GM23338 (cell line): ENCODE data around the gene SYPL1. TPM values are rescaled to one million over a fixed set of nuclear protein-coding genes. Genes with fewer than 3 reads are reported as not detected.

Source experiments
- ATAC-seq: fragments of 200-7000 bp; cut with Tn5 transposase; 3 replicates; pipeline ENCODE4 v1.9.1; 2020
- DNase-seq: peaks from one replicate; pipeline ENCODE4 v3.0.0-alpha.2; 2015; ENCODE audit warnings: low spot score
- H2AFZ ChIP-seq: fragments of 200-600 bp; sonication (generic); 2 replicates; pipeline ENCODE4 v1.8.0; 2016; ENCODE audit warnings: antibody characterized with exemption, mild to moderate bottlenecking, moderate library complexity
- H3F3A ChIP-seq: fragments of 200-600 bp; sonication (generic); replicated peaks from 2 replicates; pipeline ENCODE4 v1.8.0; 2017; ENCODE audit warnings: antibody characterized with exemption, mixed run types, low read depth
- H3K27ac ChIP-seq: fragments of 200-600 bp; sonication (generic); 2 replicates; pipeline ENCODE4 v1.6.1; 2016; ENCODE audit warnings: low read depth
- H3K27me3 ChIP-seq: fragments of 200-600 bp; sonication (generic); 2 replicates; pipeline ENCODE4 v1.8.0; 2016; ENCODE audit warnings: mild to moderate bottlenecking, mixed run types, moderate library complexity; ENCODE audit not compliant: insufficient read depth
- H3K36me3 ChIP-seq: fragments of 200-600 bp; sonication (generic); 2 replicates; pipeline ENCODE4 v1.8.0; 2016; ENCODE audit warnings: mild to moderate bottlenecking; ENCODE audit not compliant: insufficient read depth
- H3K4me1 ChIP-seq: fragments of 200-600 bp; sonication (generic); 2 replicates; pipeline ENCODE4 v1.8.0; 2016; ENCODE audit warnings: mild to moderate bottlenecking, moderate library complexity; ENCODE audit not compliant: insufficient read depth
- H3K4me2 ChIP-seq: fragments of 200-600 bp; sonication (generic); 2 replicates; pipeline ENCODE4 v1.7.1; 2017; ENCODE audit warnings: mixed run types
- H3K4me3 ChIP-seq: fragments of 200-600 bp; sonication (generic); 2 replicates; pipeline ENCODE4 v1.6.1; 2016; ENCODE audit warnings: mixed run types
- H3K79me2 ChIP-seq: fragments of 200-600 bp; sonication (generic); replicated peaks from 2 replicates; pipeline ENCODE4 v1.8.0; 2017; ENCODE audit warnings: mild to moderate bottlenecking; ENCODE audit not compliant: insufficient read depth
- H3K9me2 ChIP-seq: fragments of 200-600 bp; sonication (generic); 2 replicates; pipeline ENCODE4 v1.8.0; 2017; ENCODE audit not compliant: insufficient read depth
- H4K20me1 ChIP-seq: fragments of 200-600 bp; sonication (generic); replicated peaks from 2 replicates; pipeline ENCODE4 v1.8.0; 2017; ENCODE audit warnings: mild to moderate bottlenecking; ENCODE audit not compliant: insufficient read depth
- H3K27ac Mint-ChIP-seq: 2 replicates; pipeline ENCODE4 v1.8.0; 2020; ENCODE audit warnings: inconsistent platforms, mild to moderate bottlenecking, moderate library complexity, mixed read lengths
- H3K27me3 Mint-ChIP-seq: 3 replicates; pipeline ENCODE4 v1.8.0; 2022; ENCODE audit warnings: low read depth, mild to moderate bottlenecking, moderate library complexity, mixed read lengths, inconsistent platforms; ENCODE audit not compliant: insufficient read depth, poor library complexity
- H3K36me3 Mint-ChIP-seq: 3 replicates; pipeline ENCODE4 v1.8.0; 2021; ENCODE audit warnings: low read depth, mild to moderate bottlenecking, inconsistent platforms, moderate library complexity, mixed read lengths
- H3K4me1 Mint-ChIP-seq: 3 replicates; pipeline ENCODE4 v1.8.0; 2020; ENCODE audit warnings: mild to moderate bottlenecking, inconsistent platforms, mixed read lengths
- H3K4me3 Mint-ChIP-seq: 3 replicates; pipeline ENCODE4 v1.8.0; 2021; ENCODE audit warnings: moderate library complexity, mild to moderate bottlenecking, inconsistent platforms, mixed read lengths
- H3K9me3 Mint-ChIP-seq: 3 replicates; pipeline ENCODE4 v1.8.0; 2020; ENCODE audit warnings: moderate library complexity, mild to moderate bottlenecking, inconsistent platforms, mixed read lengths
- CREB1 ChIP-seq: fragments of 250-450 bp; sonication (Bioruptor Pico); IDR thresholded peaks from 2 replicates; pipeline ENCODE4 v1.5.0; 2020; ENCODE audit warnings: low read depth, mild to moderate bottlenecking, moderate library complexity
- ETS1 ChIP-seq: IDR thresholded peaks from 2 replicates; pipeline ENCODE4 v1.6.1; 2016; ENCODE audit warnings: antibody characterized with exemption
- EZH2 ChIP-seq: fragments of 200-600 bp; sonication (generic); IDR thresholded peaks from one replicate; pipeline ENCODE4 v1.8.0; 2017; ENCODE audit warnings: antibody characterized with exemption, mild to moderate bottlenecking, low read depth; ENCODE audit not compliant: unreplicated experiment
- EZH2phosphoT487 ChIP-seq: fragments of 200-600 bp; sonication (generic); IDR thresholded peaks from one replicate; pipeline ENCODE4 v1.8.1; 2018; ENCODE audit warnings: antibody characterized with exemption; ENCODE audit not compliant: unreplicated experiment
- NANOG ChIP-seq: IDR thresholded peaks from 2 replicates; pipeline ENCODE4 v1.6.1; 2016; ENCODE audit warnings: antibody characterized with exemption, borderline replicate concordance
- POLR2AphosphoS5 ChIP-seq: IDR thresholded peaks from 2 replicates; pipeline ENCODE4 v1.6.1; 2016; ENCODE audit warnings: antibody characterized with exemption, low read depth
- REST ChIP-seq: IDR thresholded peaks from one replicate; pipeline ENCODE4 v1.6.1; 2018; ENCODE audit warnings: antibody characterized with exemption; ENCODE audit not compliant: unreplicated experiment
- STAT1 ChIP-seq: IDR thresholded peaks from one replicate; pipeline ENCODE4 v1.6.1; 2016; ENCODE audit warnings: antibody characterized with exemption; ENCODE audit not compliant: unreplicated experiment
- ZNF331 ChIP-seq: fragments of 250-450 bp; sonication (Bioruptor Pico); IDR thresholded peaks from 2 replicates; pipeline ENCODE4 v1.5.0; 2020; ENCODE audit warnings: low read depth, mild to moderate bottlenecking, moderate library complexity
- ZNF462 ChIP-seq: fragments of 250-450 bp; sonication (Bioruptor Pico); IDR thresholded peaks from 2 replicates; pipeline ENCODE4 v1.5.0; 2020; ENCODE audit warnings: mild to moderate bottlenecking, moderate library complexity
- polyA plus RNA-seq: library from polyadenylated mRNA; unstranded; fragments of >200 nt; fragmentation: Nextera tagmentation; extraction: Ambion mirVana; gene quantifications from 2 replicates; pipeline ENCODE4 v1.2.1, GENCODE V29; 2016
- total RNA-seq: library from RNA; depleted of rRNA; stranded (reverse); fragments of >200 nt; shearing (Covaris generic); gene quantifications from 2 replicates; pipeline ENCODE4 v1.2.3, GENCODE V29; 2014

SYPL1 gene
- total and polyA plus RNA-seq, 2 experiments from 2014 or later = 39.3 to 52.7 TPM

- TF ChIP-seq NANOG (no peak), ETS1 (no peak), ZNF462 (no peak), ZNF331 (CRISPR knock-in tag) (no peak), STAT1 (no peak)
Observed at GRCh38 chr7:106067678-106068077, 44.4 kb downstream of the SYPL1 start (continued).

GRCh38 chr7:106065575-106066500 is 46.3 kb downstream of the SYPL1 start:
- H3K4me1 ChIP-seq = peaks cover 9% of the 10 kb centered on the region
- no peak overlapping the region for H3K27ac ChIP-seq
- no peak overlapping the region for H3K4me3 Mint-ChIP-seq
- TF ChIP-seq EZH2phosphoT487 (no peak), REST (no peak), STAT1 (no peak), EZH2 (no peak), CREB1 (CRISPR knock-in tag) (no peak), POLR2AphosphoS5 (no peak)

More at GRCh38 chr7:106065575-106066500, 46.3 kb downstream of the SYPL1 start:
- DNase-seq (no peak), ATAC-seq (peak; percentile 70)
- peaks cover 4% of the 10 kb centered on the region; the same call in 2 of the 3 replicates for H3K36me3 Mint-ChIP-seq
- Histone ChIP-seq H3K36me3 (no peaks in the 10 kb centered on the region), H3K4me2 (peak overlapping the region; percentile 55; the same call in 1 of the 2 replicates), H3F3A (no peaks in the 10 kb centered on the region), H3K27me3 (no peaks in the 10 kb centered on the region), H2AFZ (peak overlapping the region; percentile 91), H3K9me2 (no peaks in the 10 kb centered on the region), H3K4me3 (no peak overlapping the region), H4K20me1 (no peaks in the 10 kb centered on the region), H3K79me2 (no peaks in the 10 kb centered on the region)
- peaks cover 2% of the 10 kb centered on the region for H3K27me3 Mint-ChIP-seq
- H3K9me3 Mint-ChIP-seq = peaks cover 6% of the 10 kb centered on the region
- H3K27ac Mint-ChIP-seq = no peak overlapping the region
- H3K4me1 Mint-ChIP-seq = peaks cover 15% of the 10 kb centered on the region
